Osteocyte (in vitro differentiated cells): Measurements from ENCODE around the gene CNTN5. TPM values are rescaled to one million over a fixed set of nuclear protein-coding genes. Genes with fewer than 3 reads are reported as not detected.

Experiments used
- DNase-seq: peaks from one replicate; pipeline ENCODE4 v3.0.0; 2021; ENCODE audit warnings: mixed read lengths; ENCODE audit not compliant: unreplicated experiment; ENCODE audit errors: extremely low spot score
- H3K27ac Mint-ChIP-seq: one replicate; pipeline ENCODE4 v1.8.0; 2021; ENCODE audit warnings: mild to moderate bottlenecking, mixed read lengths; ENCODE audit not compliant: unreplicated experiment
- H3K27me3 Mint-ChIP-seq: one replicate; pipeline ENCODE4 v1.8.0; 2021; ENCODE audit warnings: mixed read lengths; ENCODE audit not compliant: unreplicated experiment
- H3K36me3 Mint-ChIP-seq: one replicate; pipeline ENCODE4 v1.8.0; 2021; ENCODE audit warnings: mixed read lengths; ENCODE audit not compliant: unreplicated experiment
- H3K4me1 Mint-ChIP-seq: one replicate; pipeline ENCODE4 v1.8.0; 2021; ENCODE audit warnings: mixed read lengths; ENCODE audit not compliant: unreplicated experiment
- H3K4me3 Mint-ChIP-seq: one replicate; pipeline ENCODE4 v1.8.0; 2021; ENCODE audit warnings: mild to moderate bottlenecking, moderate library complexity, mixed read lengths; ENCODE audit not compliant: unreplicated experiment
- H3K9me3 Mint-ChIP-seq: one replicate; pipeline ENCODE4 v1.8.0; 2021; ENCODE audit warnings: mixed read lengths; ENCODE audit not compliant: unreplicated experiment
- CTCF ChIP-seq: fragments of 200-600 bp; sonication (generic); IDR thresholded peaks from 2 replicates; pipeline ENCODE4 v1.5.0; 2021; ENCODE audit warnings: antibody characterized with exemption, mild to moderate bottlenecking, moderate library complexity
- total RNA-seq: library from RNA; stranded (reverse); gene quantifications from 2 replicates; pipeline ENCODE4 v1.2.1, GENCODE V29; 2021

Gene CNTN5
- total RNA-seq, 1 donor from 2014 or later: 0.30 TPM

GRCh38 chr11:99901175-99901574, 880.4 kb downstream of the CNTN5 start:
- H3K9me3 Mint-ChIP-seq: peaks cover 29% of the 10 kb centered on the region
- H3K4me1 Mint-ChIP-seq: no peaks in the 10 kb centered on the region
- no peak for DNase-seq
- H3K27me3 Mint-ChIP-seq: peaks cover 2% of the 10 kb centered on the region
- TF ChIP-seq CTCF: no peak
- H3K4me3 Mint-ChIP-seq: no peak overlapping the region
- no peak overlapping the region for H3K27ac Mint-ChIP-seq
- no peaks in the 10 kb centered on the region for H3K36me3 Mint-ChIP-seq

GRCh38 chr11:99911116-99911515, 890.4 kb downstream of the CNTN5 start:
- peaks cover 2% of the 10 kb centered on the region for H3K27me3 Mint-ChIP-seq
- H3K36me3 Mint-ChIP-seq: no peaks in the 10 kb centered on the region
- no peaks in the 10 kb centered on the region for H3K4me1 Mint-ChIP-seq
- no peak for DNase-seq
- no peak overlapping the region for H3K4me3 Mint-ChIP-seq
- no peaks in the 10 kb centered on the region for H3K9me3 Mint-ChIP-seq
- no peak overlapping the region for H3K27ac Mint-ChIP-seq
- no peak for TF ChIP-seq CTCF

GRCh38 chr11:99916078-99916477, 895.3 kb downstream of the CNTN5 start:
- DNase-seq: no peak
- Mint-ChIP-seq H3K4me3 (no peak overlapping the region), H3K9me3 (peaks cover 27% of the 10 kb centered on the region), H3K27me3 (no peaks in the 10 kb centered on the region), H3K36me3 (no peaks in the 10 kb centered on the region), H3K4me1 (no peaks in the 10 kb centered on the region), H3K27ac (no peak overlapping the region)
- no peak for TF ChIP-seq CTCF

GRCh38 chr11:99918761-99919160, 898.0 kb downstream of the CNTN5 start:
- no peak for TF ChIP-seq CTCF
- Mint-ChIP-seq H3K27me3 (no peaks in the 10 kb centered on the region), H3K27ac (no peak overlapping the region), H3K4me3 (no peak overlapping the region), H3K36me3 (no peaks in the 10 kb centered on the region), H3K9me3 (peaks cover 27% of the 10 kb centered on the region), H3K4me1 (no peaks in the 10 kb centered on the region)
- no peak for DNase-seq

- Mint-ChIP-seq H3K4me1 (no peaks in the 10 kb centered on the region), H3K27ac (no peak overlapping the region), H3K36me3 (no peaks in the 10 kb centered on the region), H3K4me3 (no peak overlapping the region), H3K27me3 (no peaks in the 10 kb centered on the region), H3K9me3 (peaks cover 27% of the 10 kb centered on the region)
- no peak for DNase-seq
- TF ChIP-seq CTCF: no peak
These were observed 900.2 kb downstream of the CNTN5 start for GRCh38 chr11:99920956-99921355.
